ENCODE data around the gene COL23A1.

COL23A1 gene

GRCh38 chr5:178478370-178478769, 111.8 kb downstream of the COL23A1 start:
- Histone ChIP-seq H3K4me3 (ENCODE audit: insufficient read depth, low read depth, low read length) (no peak overlapping the region), H3K27me3 (ENCODE audit: control insufficient read depth, insufficient read depth, low read length, poor library complexity, severe bottlenecking) (no peaks in the 10 kb centered on the region), H3K9me3 (ENCODE audit: control insufficient read depth, low read length) (no peaks in the 10 kb centered on the region), H3K4me1 (ENCODE audit: control insufficient read depth, insufficient read depth, low read length) (peaks cover 6% of the 10 kb centered on the region), H3K27ac (ENCODE audit: insufficient read depth, low read depth, low read length, poor library complexity, severe bottlenecking) (no peak overlapping the region), H3K36me3 (ENCODE audit: control insufficient read depth, insufficient read depth, low read length) (no peaks in the 10 kb centered on the region)
- whole genome bisulfite sequencing, 2 experiments, result 82 to 85% methylated on average over 5 of the region's 5 CpGs

- H3K27me3 ChIP-seq (ENCODE audit: control insufficient read depth, insufficient read depth, low read length, poor library complexity, severe bottlenecking), result no peaks in the 10 kb centered on the region
- no peak overlapping the region for H3K4me3 ChIP-seq (ENCODE audit: insufficient read depth, low read depth, low read length)
- WGBS, 2 experiments, result 78 to 82% methylated on average over 8 of the region's 8 CpGs
- H3K36me3 ChIP-seq (ENCODE audit: control insufficient read depth, insufficient read depth, low read length), result no peaks in the 10 kb centered on the region
- no peak overlapping the region for H3K27ac ChIP-seq (ENCODE audit: insufficient read depth, low read depth, low read length, poor library complexity, severe bottlenecking)
- H3K4me1 ChIP-seq (ENCODE audit: control insufficient read depth, insufficient read depth, low read length), result peaks cover 6% of the 10 kb centered on the region
- H3K9me3 ChIP-seq (ENCODE audit: control insufficient read depth, low read length), result no peaks in the 10 kb centered on the region
Measured at GRCh38 chr5:178477802-178478201, 112.4 kb downstream of the COL23A1 start.

DNA sequence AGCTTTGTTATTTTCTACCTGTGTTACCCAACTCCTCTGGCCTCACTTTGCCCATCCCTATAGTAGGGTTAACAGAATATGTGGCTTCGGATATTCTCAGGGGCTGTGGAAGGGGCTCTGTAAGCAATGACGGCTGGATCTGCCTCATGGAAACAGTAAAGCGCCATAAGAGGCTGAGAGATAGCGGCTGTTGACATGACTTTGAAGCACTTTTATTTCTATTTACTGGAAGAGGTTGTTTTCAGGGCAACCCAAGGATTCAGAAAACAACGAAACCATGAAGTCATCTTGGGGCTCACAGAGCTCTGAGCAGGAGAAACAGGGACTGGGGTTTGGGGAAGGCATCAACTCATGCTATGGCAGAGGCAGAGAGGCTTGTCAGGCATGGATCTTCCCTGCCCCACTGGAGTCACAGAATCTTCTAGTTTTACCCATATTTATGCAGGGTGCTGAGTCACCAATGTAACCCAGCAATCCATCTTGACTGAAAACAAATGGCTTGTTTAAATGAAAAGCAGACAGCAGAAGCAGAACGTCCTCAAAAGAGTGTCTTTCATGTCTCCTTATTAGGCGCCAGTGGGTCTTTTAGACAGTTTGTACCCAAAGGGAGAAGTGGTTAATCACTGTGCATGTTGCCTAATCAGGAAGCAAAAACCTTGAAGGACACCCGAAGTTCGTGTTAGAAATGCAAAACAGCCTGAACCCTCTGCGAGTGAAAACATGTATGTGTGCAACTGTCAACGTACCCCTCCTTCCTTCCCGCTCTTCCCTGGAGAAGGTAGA, 113.0 kb downstream of the COL23A1 start:
- no peaks in the 10 kb centered on the region for H3K36me3 ChIP-seq (ENCODE audit: control insufficient read depth, insufficient read depth, low read length)
- H3K4me3 ChIP-seq (ENCODE audit: insufficient read depth, low read depth, low read length), result no peak overlapping the region
- H3K4me1 ChIP-seq (ENCODE audit: control insufficient read depth, insufficient read depth, low read length), result peaks cover 7% of the 10 kb centered on the region
- WGBS, 2 experiments, result 93% methylated on average over 12 of the region's 12 CpGs
- H3K27me3 ChIP-seq (ENCODE audit: control insufficient read depth, insufficient read depth, low read length, poor library complexity, severe bottlenecking), result no peaks in the 10 kb centered on the region
- no peaks in the 10 kb centered on the region for H3K9me3 ChIP-seq (ENCODE audit: control insufficient read depth, low read length)
- H3K27ac ChIP-seq (ENCODE audit: insufficient read depth, low read depth, low read length, poor library complexity, severe bottlenecking), result no peak overlapping the region

DNA sequence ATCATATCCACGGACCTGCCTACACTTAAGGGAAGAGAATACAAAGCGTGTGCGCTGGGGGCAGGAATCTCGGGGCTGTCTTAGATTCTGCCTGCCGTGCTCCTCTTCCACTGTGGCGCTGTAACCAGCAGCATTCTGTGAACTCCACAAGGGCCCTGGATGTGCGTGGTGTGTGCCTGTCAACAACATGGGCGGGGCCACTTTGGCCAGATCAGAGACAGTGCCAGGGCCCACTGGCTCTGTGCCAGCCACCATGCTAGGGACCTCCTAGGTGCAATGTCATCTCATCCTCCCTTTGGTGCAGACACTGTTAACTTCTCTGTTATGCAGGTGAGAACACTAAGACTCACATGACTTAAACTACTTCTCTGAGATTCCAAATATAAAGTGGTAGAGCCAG, 113.7 kb downstream of the COL23A1 start:
- Histone ChIP-seq H3K4me3 (ENCODE audit: insufficient read depth, low read depth, low read length) (no peak overlapping the region), H3K4me1 (ENCODE audit: control insufficient read depth, insufficient read depth, low read length) (peaks cover 14% of the 10 kb centered on the region), H3K27me3 (ENCODE audit: control insufficient read depth, insufficient read depth, low read length, poor library complexity, severe bottlenecking) (no peaks in the 10 kb centered on the region), H3K27ac (ENCODE audit: insufficient read depth, low read depth, low read length, poor library complexity, severe bottlenecking) (no peak overlapping the region), H3K36me3 (ENCODE audit: control insufficient read depth, insufficient read depth, low read length) (no peaks in the 10 kb centered on the region), H3K9me3 (ENCODE audit: control insufficient read depth, low read length) (no peaks in the 10 kb centered on the region)
- WGBS, 2 experiments, result 95 to 96% methylated on average over 8 of the region's 8 CpGs

GRCh38 chr5:178475422-178475821, 114.8 kb downstream of the COL23A1 start:
- 92 to 96% methylated on average over 5 of the region's 5 CpGs for WGBS, 2 experiments
- Histone ChIP-seq H3K27me3 (ENCODE audit: control insufficient read depth, insufficient read depth, low read length, poor library complexity, severe bottlenecking) (no peaks in the 10 kb centered on the region), H3K36me3 (ENCODE audit: control insufficient read depth, insufficient read depth, low read length) (no peaks in the 10 kb centered on the region), H3K4me1 (ENCODE audit: control insufficient read depth, insufficient read depth, low read length) (peaks cover 17% of the 10 kb centered on the region), H3K9me3 (ENCODE audit: control insufficient read depth, low read length) (no peaks in the 10 kb centered on the region), H3K4me3 (ENCODE audit: insufficient read depth, low read depth, low read length) (no peak overlapping the region), H3K27ac (ENCODE audit: insufficient read depth, low read depth, low read length, poor library complexity, severe bottlenecking) (no peak overlapping the region)

- Histone ChIP-seq H3K4me3 (ENCODE audit: insufficient read depth, low read depth, low read length) (no peak overlapping the region), H3K36me3 (ENCODE audit: control insufficient read depth, insufficient read depth, low read length) (no peaks in the 10 kb centered on the region), H3K9me3 (ENCODE audit: control insufficient read depth, low read length) (no peaks in the 10 kb centered on the region), H3K4me1 (ENCODE audit: control insufficient read depth, insufficient read depth, low read length) (peaks cover 17% of the 10 kb centered on the region), H3K27ac (ENCODE audit: insufficient read depth, low read depth, low read length, poor library complexity, severe bottlenecking) (no peak overlapping the region), H3K27me3 (ENCODE audit: control insufficient read depth, insufficient read depth, low read length, poor library complexity, severe bottlenecking) (no peaks in the 10 kb centered on the region)
- WGBS, 2 experiments, result 91 to 95% methylated on average over 7 of the region's 7 CpGs
Measured at GRCh38 chr5:178474562-178475184, 115.5 kb downstream of the COL23A1 start.

- Histone ChIP-seq H3K27me3 (ENCODE audit: control insufficient read depth, insufficient read depth, low read length, poor library complexity, severe bottlenecking) (no peaks in the 10 kb centered on the region), H3K4me1 (ENCODE audit: control insufficient read depth, insufficient read depth, low read length) (peaks cover 17% of the 10 kb centered on the region), H3K36me3 (ENCODE audit: control insufficient read depth, insufficient read depth, low read length) (no peaks in the 10 kb centered on the region), H3K4me3 (ENCODE audit: insufficient read depth, low read depth, low read length) (no peak overlapping the region), H3K27ac (ENCODE audit: insufficient read depth, low read depth, low read length, poor library complexity, severe bottlenecking) (no peak overlapping the region), H3K9me3 (ENCODE audit: control insufficient read depth, low read length) (no peaks in the 10 kb centered on the region)
- WGBS, 2 experiments, result 84 to 86% methylated on average over 7 of the region's 7 CpGs
Measured at GRCh38 chr5:178473854-178474253, 116.3 kb downstream of the COL23A1 start.

- 89% methylated on average over 4 of the region's 4 CpGs for WGBS, 2 experiments
- Histone ChIP-seq H3K36me3 (ENCODE audit: control insufficient read depth, insufficient read depth, low read length) (no peaks in the 10 kb centered on the region), H3K4me1 (ENCODE audit: control insufficient read depth, insufficient read depth, low read length) (peaks cover 25% of the 10 kb centered on the region)
Measured at GRCh38 chr5:178472138-178472537, 118.1 kb downstream of the COL23A1 start.

GRCh38 chr5:178471711-178472110, 118.5 kb downstream of the COL23A1 start:
- Histone ChIP-seq H3K27ac (ENCODE audit: insufficient read depth, low read depth, low read length, poor library complexity, severe bottlenecking) (no peak overlapping the region), H3K4me1 (ENCODE audit: control insufficient read depth, insufficient read depth, low read length) (peaks cover 25% of the 10 kb centered on the region), H3K36me3 (ENCODE audit: control insufficient read depth, insufficient read depth, low read length) (no peaks in the 10 kb centered on the region), H3K27me3 (ENCODE audit: control insufficient read depth, insufficient read depth, low read length, poor library complexity, severe bottlenecking) (no peaks in the 10 kb centered on the region), H3K4me3 (ENCODE audit: insufficient read depth, low read depth, low read length) (no peak overlapping the region), H3K9me3 (ENCODE audit: control insufficient read depth, low read length) (no peaks in the 10 kb centered on the region)
- WGBS, 2 experiments, result 69 to 78% methylated on average over 8 of the region's 8 CpGs

More at GRCh38 chr5:178472138-178472537, 118.1 kb downstream of the COL23A1 start:
- H3K4me3 ChIP-seq (ENCODE audit: insufficient read depth, low read depth, low read length), result no peak overlapping the region
- no peak overlapping the region for H3K27ac ChIP-seq (ENCODE audit: insufficient read depth, low read depth, low read length, poor library complexity, severe bottlenecking)
- H3K27me3 ChIP-seq (ENCODE audit: control insufficient read depth, insufficient read depth, low read length, poor library complexity, severe bottlenecking), result no peaks in the 10 kb centered on the region
- no peaks in the 10 kb centered on the region for H3K9me3 ChIP-seq (ENCODE audit: control insufficient read depth, low read length)

GRCh38 chr5:178470760-178471025, 119.5 kb downstream of the COL23A1 start:
- Histone ChIP-seq H3K27me3 (ENCODE audit: control insufficient read depth, insufficient read depth, low read length, poor library complexity, severe bottlenecking) (no peaks in the 10 kb centered on the region), H3K4me3 (ENCODE audit: insufficient read depth, low read depth, low read length) (no peak overlapping the region), H3K36me3 (ENCODE audit: control insufficient read depth, insufficient read depth, low read length) (no peaks in the 10 kb centered on the region), H3K27ac (ENCODE audit: insufficient read depth, low read depth, low read length, poor library complexity, severe bottlenecking) (no peak overlapping the region), H3K9me3 (ENCODE audit: control insufficient read depth, low read length) (no peaks in the 10 kb centered on the region), H3K4me1 (ENCODE audit: control insufficient read depth, insufficient read depth, low read length) (peaks cover 25% of the 10 kb centered on the region)
- 91% methylated on average over 6 of the region's 6 CpGs for WGBS, 2 experiments

Measured in ectodermal cell (in vitro differentiated cells).